IPS-20b (cell line): ENCODE measurements around the gene DRAP1.

Source experiments
- H3K27ac ChIP-seq: one replicate; pipeline ENCODE4 v1.5.1; 2013; ENCODE audit warnings: low read length
- H3K27me3 ChIP-seq: 2 replicates; pipeline ENCODE4 v1.6.1; 2013; ENCODE audit warnings: mild to moderate bottlenecking, low read length, inconsistent platforms; ENCODE audit not compliant: insufficient read depth
- H3K36me3 ChIP-seq: 2 replicates; pipeline ENCODE4 v1.6.1; 2013; ENCODE audit warnings: low read depth, mild to moderate bottlenecking, inconsistent platforms, low read length, moderate library complexity; ENCODE audit not compliant: insufficient read depth
- H3K4me1 ChIP-seq: 2 replicates; pipeline ENCODE4 v1.6.1; 2013; ENCODE audit warnings: mild to moderate bottlenecking, control low read depth, inconsistent platforms, low read length, moderate library complexity; ENCODE audit not compliant: insufficient read depth
- H3K4me3 ChIP-seq: 2 replicates; pipeline ENCODE4 v1.5.1; 2013; ENCODE audit warnings: mild to moderate bottlenecking, low read length, inconsistent platforms
- H3K9ac ChIP-seq: 2 replicates; pipeline ENCODE4 v1.6.1; 2013; ENCODE audit warnings: low read depth, mild to moderate bottlenecking, inconsistent platforms, low read length, moderate library complexity
- H3K9me3 ChIP-seq: 2 replicates; pipeline ENCODE4 v1.6.1; 2013; ENCODE audit warnings: mild to moderate bottlenecking, low read depth, low read length, inconsistent platforms; ENCODE audit not compliant: insufficient read depth

The DRAP1 gene

DNA sequence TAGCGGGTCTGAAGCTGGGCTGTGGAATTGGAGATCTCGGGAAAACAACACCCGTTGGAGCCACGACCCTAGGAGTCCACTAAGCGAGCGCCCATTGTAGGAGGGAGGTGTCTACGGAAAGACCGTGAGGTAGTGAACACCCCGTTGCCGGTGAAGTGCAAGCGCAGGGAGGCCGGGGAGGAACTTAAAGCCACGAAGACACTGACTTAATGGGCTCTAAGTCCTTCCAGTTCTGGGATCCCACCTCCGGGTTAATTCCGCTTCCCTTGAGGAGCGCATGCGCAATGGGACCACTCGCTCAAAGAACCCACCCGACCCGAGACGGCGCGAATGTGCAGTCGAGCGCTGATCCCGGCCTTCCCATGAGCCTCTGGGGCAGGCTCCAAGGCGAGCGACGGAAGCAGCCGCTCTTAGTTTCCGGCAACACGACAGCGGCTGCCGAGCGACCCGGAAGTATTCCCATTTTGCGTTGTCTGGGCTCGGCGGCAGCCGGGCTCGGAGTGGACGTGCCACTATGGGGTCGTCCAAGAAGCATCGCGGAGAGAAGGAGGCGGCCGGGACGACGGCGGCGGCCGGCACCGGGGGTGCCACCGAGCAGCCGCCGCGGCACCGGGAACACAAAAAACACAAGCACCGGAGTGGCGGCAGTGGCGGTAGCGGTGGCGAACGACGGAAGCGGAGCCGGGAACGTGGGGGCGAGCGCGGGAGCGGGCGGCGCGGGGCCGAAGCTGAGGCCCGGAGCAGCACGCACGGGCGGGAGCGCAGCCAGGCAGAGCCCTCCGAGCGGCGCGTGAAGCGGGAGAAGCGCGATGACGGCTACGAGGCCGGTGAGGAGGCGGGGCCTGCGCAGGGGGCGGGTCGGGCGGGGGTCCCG is 42.3 kb downstream of the DRAP1 start, which contains the start of gene SART1:
Gene SART1 (plus strand): TSS at position 468 of the 874 bp plus-strand sequence. CDS start 47 bp downstream, at position 515.
- Histone ChIP-seq H3K4me1 (peaks cover 6% of the 10 kb centered on the region), H3K9me3 (no peaks in the 10 kb centered on the region), H3K9ac (peak within 1 kb of the TSS; percentile 93), H3K27me3 (no peaks in the 10 kb centered on the region), H3K36me3 (peaks cover 28% of the 10 kb centered on the region), H3K27ac (peak within 1 kb of the TSS; percentile 89), H3K4me3 (peak within 1 kb of the TSS; percentile 76)

DNA sequence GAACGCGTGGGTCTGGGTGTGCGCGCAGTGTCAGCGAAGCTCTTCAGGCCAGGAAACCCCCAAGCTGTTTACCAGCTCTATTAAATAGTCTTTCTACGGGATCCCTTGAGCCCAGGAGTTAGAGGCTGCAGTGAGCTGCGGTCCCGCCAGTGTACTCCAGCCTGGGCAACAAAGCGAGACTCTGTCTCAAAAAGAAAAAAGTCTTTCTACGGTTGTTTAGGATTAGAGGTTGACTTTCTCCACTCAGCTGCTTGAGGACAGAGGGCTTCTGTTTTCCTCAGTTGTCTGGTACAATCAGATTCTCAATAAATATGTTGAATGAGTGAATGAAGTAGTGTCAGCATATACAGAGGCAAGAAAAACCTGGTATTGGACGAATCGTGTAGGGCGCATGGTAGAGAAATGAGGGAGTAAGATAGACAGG is 42.9 kb downstream of the DRAP1 start:
- Histone ChIP-seq H3K36me3 (peaks cover 34% of the 10 kb centered on the region), H3K27me3 (no peaks in the 10 kb centered on the region), H3K4me1 (peaks cover 6% of the 10 kb centered on the region), H3K27ac (no peak overlapping the region), H3K4me3 (peak overlapping the region; percentile 76), H3K9ac (peak overlapping the region; percentile 73; the same call in 1 of the 2 replicates), H3K9me3 (no peaks in the 10 kb centered on the region)

DNA sequence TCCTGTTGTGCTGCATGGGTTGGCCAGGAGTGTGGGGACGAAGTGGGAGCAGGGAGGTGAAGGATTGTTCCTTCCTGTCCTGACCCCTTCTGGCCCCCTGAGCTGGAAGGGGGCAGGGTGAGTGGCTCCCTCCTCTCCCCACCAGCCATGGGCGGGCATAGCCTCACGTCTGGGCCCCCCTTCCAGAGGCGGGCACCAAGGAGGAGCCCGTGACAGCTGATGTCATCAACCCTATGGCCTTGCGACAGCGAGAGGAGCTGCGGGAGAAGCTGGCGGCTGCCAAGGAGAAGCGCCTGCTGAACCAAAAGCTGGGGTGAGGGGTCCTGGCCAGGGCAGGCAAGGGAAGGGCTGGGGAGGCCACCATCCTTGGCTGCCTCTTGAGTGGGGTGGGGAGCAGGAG is 45.7 kb downstream of the DRAP1 start:
- peaks cover 61% of the 10 kb centered on the region for H3K36me3 ChIP-seq
- no peaks in the 10 kb centered on the region for H3K27me3 ChIP-seq
- H3K9me3 ChIP-seq, result no peaks in the 10 kb centered on the region
- H3K27ac ChIP-seq, result no peak overlapping the region
- no peak overlapping the region for H3K4me3 ChIP-seq
- peaks cover 6% of the 10 kb centered on the region for H3K4me1 ChIP-seq
- no peak overlapping the region for H3K9ac ChIP-seq

DNA sequence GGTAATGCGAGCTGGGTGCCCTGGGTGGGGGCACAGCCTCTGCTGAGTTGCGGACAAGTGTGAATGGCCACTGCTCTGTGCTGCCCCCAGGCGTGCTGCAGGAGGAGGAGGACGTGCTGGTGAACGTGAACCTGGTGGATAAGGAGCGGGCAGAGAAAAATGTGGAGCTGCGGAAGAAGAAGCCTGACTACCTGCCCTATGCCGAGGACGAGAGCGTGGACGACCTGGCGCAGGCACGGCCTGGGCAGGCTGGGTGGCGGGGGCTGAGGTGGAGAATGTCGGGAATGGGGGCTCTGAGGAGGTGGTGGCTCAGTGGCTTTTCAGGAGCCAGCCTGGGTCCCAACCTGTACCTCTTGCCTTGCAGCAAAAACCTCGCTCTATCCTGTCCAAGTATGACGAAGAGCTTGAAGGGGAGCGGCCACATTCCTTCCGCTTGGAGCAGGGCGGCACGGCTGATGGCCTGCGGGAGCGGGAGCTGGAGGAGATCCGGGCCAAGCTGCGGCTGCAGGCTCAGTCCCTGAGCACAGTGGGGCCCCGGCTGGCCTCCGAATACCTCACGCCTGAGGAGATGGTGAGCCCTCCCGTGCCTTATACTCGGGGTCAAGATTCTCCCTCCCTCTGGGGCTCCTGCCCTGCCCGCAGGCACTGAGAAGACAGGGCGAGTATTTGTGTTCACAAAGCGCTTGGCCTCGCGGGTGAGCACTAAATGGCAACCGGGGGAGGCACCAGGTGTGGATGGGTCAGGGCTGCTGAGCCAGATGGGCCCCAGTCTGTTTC is 46.9 kb downstream of the DRAP1 start:
- H3K9me3 ChIP-seq, result no peaks in the 10 kb centered on the region
- H3K36me3 ChIP-seq, result peaks cover 66% of the 10 kb centered on the region
- no peak overlapping the region for H3K27ac ChIP-seq
- H3K9ac ChIP-seq, result no peak overlapping the region
- no peaks in the 10 kb centered on the region for H3K27me3 ChIP-seq
- no peak overlapping the region for H3K4me3 ChIP-seq
- peaks cover 6% of the 10 kb centered on the region for H3K4me1 ChIP-seq

DNA sequence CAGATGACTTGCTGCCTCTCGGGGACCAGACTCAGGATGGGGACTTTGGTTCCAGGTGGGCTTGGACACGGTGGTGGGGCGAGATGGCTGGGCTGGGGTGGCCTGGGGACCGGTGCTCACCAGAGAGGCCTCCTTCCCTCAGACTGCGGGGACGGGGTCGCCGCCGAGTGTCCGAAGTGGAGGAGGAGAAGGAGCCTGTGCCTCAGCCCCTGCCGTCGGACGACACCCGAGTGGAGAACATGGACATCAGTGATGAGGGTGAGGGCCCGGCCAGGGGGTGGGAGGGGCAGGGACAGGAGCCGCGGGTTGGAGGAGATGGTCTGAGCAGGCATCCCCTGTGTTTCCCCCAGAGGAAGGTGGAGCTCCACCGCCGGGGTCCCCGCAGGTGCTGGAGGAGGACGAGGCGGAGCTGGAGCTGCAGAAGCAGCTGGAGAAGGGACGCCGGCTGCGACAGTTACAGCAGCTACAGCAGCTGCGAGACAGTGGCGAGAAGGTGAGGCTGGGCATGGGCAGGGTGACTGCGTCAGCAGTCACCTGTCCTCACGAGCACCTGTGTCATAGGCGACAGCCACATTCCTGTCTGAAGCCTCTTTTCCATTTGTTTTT is 48.2 kb downstream of the DRAP1 start:
- Histone ChIP-seq H3K4me1 (peaks cover 5% of the 10 kb centered on the region), H3K27ac (no peak overlapping the region), H3K9ac (no peak overlapping the region), H3K4me3 (no peak overlapping the region), H3K9me3 (no peaks in the 10 kb centered on the region), H3K36me3 (peaks cover 76% of the 10 kb centered on the region), H3K27me3 (no peaks in the 10 kb centered on the region)

DNA sequence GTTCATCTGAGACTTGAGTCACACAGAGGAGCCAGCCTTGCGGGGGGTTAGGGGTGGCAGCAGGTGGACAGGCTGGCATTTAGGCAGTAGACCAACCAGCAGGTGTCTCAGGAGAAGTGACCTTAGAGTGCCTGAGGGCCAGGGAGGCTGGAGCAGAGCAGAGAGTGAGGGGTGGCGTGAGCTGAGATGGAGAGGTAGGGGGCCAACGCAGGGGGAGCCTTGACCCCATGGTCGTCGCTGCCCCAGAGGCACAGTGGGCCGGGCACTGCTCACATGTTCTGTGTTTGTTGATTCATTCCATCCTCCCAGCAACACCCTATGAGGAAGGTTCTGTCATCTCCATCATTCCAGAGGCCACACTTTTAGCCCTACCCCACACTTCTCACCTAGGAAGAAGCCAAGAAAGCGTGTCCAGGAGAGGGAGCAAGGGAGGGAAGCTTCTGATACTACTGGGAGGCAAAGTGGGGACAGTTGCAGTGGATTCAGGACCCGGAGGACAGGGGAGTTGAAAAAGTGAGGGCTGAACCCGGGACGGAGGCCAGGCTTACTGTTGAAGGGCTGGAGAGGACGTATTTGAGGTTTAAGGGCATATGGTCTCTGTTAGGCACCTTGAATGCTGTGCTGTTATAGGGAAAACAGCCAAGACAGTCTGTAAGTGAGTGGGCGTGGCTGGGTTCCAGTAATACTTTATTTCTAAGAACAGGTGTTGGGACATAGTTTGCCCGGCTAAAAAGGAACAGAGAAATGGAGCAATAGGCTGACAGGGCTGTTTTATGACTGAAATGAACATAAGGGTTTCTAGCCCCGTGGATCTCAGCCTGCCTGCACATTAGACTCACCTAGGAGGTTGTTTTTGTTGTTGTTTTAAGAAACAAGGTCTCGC is 49.6 kb downstream of the DRAP1 start:
- no peak overlapping the region for H3K4me3 ChIP-seq
- peaks cover 84% of the 10 kb centered on the region for H3K36me3 ChIP-seq
- no peaks in the 10 kb centered on the region for H3K9me3 ChIP-seq
- no peak overlapping the region for H3K27ac ChIP-seq
- no peaks in the 10 kb centered on the region for H3K4me1 ChIP-seq
- no peaks in the 10 kb centered on the region for H3K27me3 ChIP-seq
- no peak overlapping the region for H3K9ac ChIP-seq
